Peyer's patch (tissue), 4 donors: ENCODE data around the gene STUB1.

Source experiments
- CTCF ChIP-seq, 6 experiments: fragments of 450-650 bp in 4 of 6; fragments of 200-600 bp in 2 of 6; sonication (generic) in 1 of 6; IDR thresholded peaks; one replicate each; pipeline ENCODE4 v1.5.1; 2017 to 2019; ENCODE audit warnings: antibody characterized with exemption in 6 of 6, mild to moderate bottlenecking in 3 of 6, moderate library complexity in 1 of 6
- POLR2A ChIP-seq, 2 donors: fragments of 450-650 bp; IDR thresholded peaks; one replicate each; pipeline ENCODE4 v1.5.1; 2017; ENCODE audit warnings: antibody characterized with exemption in 2 of 2, mild to moderate bottlenecking in 2 of 2, moderate library complexity in 2 of 2

GRCh38 chr16:710500-711075 is 30.4 kb downstream of the STUB1 start:
- TF ChIP-seq POLR2A (IDR thresholded peaks at IDR 0.05): no peak
- TF ChIP-seq CTCF (IDR thresholded peaks at IDR 0.05): no peak
